ENCODE measurements around the gene BOD1.

Gene BOD1

GRCh38 chr5:173623789-173624188, 7.3 kb upstream of the BOD1 start:
- intact Hi-C loops (cut with DNase I), result loop anchor here (2.0 kb wide), 1 partner anchor 47 kb away; no protein-coding TSS in a partner anchor
- no peak for DNase-seq

DNA sequence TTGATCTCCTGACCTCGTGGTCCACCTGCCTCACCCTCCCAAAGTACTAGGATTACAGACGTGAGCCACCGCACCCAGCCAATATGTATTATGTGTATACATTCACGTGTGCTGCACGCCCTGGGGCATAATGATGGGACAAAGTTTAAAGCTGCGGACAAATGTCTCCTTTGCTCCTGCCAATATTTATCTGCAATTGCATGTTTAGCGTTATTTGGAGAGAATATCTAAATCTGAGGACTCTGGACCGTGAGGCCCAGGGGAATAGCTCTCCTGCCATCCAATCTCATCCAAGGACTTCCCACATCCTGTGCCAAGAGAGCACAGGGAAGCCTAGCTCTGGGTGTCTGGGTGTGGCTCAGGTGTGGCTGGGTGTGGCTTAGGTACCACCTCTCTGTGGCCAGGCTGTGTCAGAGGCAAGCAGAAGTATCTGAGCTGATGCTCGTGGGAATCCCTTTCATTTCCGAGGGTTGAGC, 6.9 kb upstream of the BOD1 start:
- intact Hi-C loops (cut with DNase I), result no loop called here
- DNase-seq, result no peak

GRCh38 chr5:173622183-173623047, 6.0 kb upstream of the BOD1 start:
- intact Hi-C loops (cut with DNase I), result no loop called here
- no peak for DNase-seq

- intact Hi-C loops (cut with DNase I), result no loop called here
- no peak for DNase-seq
Measured at GRCh38 chr5:173620784-173621183, 4.3 kb upstream of the BOD1 start.

- intact Hi-C loops (cut with DNase I), result loop anchor here (2.0 to 10.0 kb wide), 3 partner anchors 268 to 696 kb away; partner anchors contain the start of gene CPEB4
- DNase-seq, result peak in 26 of 42 donors; percentile 24 to 84 (median 60)
Measured at GRCh38 chr5:173618927-173619519, 2.6 kb upstream of the BOD1 start.

DNA sequence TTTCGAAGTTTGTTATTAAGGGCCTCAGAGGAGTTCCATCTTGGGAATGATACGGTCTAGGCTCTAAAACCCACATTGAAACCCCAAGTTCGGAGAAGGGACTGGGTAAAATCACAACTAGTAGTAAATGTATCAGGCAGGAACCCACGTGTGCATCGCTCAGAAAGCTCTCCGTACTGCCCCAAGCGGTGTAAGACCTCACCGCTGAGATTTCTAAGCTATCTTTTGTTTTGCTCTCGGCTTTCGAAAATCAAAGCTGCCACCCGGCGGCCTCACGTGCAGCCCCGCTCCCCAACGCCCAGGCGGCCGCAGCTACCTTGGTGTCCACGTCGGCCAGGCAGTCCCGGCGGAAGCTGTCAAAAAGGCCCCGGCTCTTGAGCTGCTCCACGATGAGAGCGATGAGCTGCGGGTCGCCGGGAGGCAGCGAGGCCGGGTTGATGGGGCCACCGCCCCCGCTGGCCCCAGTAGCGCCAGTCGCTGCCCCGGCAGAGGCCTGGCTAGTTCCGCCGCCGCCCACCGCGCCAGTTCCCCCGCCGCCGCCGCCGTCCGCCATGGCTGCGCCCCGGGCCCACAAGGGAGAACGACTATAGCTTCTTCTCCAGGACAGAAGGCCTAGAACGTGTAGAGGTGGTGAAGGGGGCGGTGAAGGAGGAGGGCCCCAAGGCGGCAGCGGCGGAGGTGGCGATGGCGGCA, 420 bp downstream of the BOD1 start:
- intact Hi-C loops (cut with DNase I), result loop anchor here (5.0 to 10.0 kb wide), 2 partner anchors 271 to 699 kb away; partner anchors contain the start of gene CPEB4
- DNase-seq, result peak; percentile 38 to 89 (median 76)

DNA sequence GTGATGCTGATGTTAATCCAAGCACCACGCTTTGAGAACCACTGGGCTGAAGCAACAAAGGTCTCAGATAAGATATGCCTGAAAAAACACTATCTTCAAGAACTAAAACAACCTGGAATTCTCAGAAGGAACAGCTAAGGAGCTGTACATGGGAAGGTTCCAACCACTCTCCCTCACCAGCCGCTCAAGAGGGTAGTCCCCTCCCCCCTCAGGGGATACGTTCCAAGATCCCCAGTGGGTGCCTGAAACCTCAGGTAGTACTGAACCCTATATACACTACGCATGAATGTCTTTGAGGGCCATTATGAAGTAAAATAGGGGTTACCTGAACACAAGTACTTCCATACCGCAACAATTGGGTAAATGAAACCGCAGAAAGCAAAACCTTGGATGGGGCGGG, 1.9 kb downstream of the BOD1 start:
- intact Hi-C loops (cut with DNase I), result loop anchor here (10.0 kb wide), 1 partner anchor 700 kb away; no protein-coding TSS in a partner anchor
- DNase-seq, result no peak

DNA sequence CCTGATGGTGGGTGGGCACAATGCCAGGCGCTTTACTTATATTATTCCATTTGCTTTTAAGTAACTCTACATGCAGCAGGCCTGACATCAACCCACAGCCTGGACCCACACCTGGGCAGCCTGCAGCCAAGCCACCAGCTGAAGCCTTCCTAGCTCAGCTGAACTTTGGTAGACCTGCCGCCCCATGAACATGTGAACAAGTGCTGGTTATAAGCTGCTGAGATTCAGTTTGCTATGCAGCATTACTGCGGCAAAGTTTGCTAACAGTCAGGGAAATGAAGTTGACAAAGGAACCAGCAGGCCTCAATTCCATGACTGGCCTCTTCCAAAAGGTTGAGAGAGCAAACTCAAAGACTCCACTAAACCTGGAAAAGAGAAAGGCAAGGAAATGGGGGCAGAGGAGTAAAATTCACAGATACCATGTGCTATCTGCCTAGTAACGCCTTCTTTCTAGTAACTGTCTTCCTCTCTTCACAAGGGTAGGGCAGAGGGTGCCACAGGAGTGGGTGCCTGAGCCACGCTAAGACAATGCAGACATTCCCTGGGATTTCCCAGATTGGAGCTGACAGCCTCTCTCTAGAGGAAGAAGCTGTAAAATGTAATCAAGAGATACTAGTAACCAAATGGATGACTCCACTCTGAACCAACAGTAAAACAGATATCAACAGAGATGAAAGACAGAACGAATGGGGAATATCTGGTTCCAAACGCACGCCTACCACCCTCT, 2.9 kb downstream of the BOD1 start:
- peak in 9 of 42 donors; percentile 29 to 66 (median 44) for DNase-seq
- intact Hi-C loops (cut with DNase I), result loop anchor here (10.0 kb wide), 1 partner anchor 701 kb away; no protein-coding TSS in a partner anchor

- intact Hi-C loops (cut with DNase I), result loop anchor here (10.0 kb wide), 1 partner anchor 702 kb away; no protein-coding TSS in a partner anchor
- DNase-seq, result no peak
Measured at GRCh38 chr5:173612948-173613347, 3.5 kb downstream of the BOD1 start.

GRCh38 chr5:173611706-173612105, 4.7 kb downstream of the BOD1 start:
- DNase-seq, result no peak
- intact Hi-C loops (cut with DNase I), result loop anchor here (10.0 kb wide), 1 partner anchor 703 kb away; no protein-coding TSS in a partner anchor

- intact Hi-C loops (cut with DNase I), result no loop called here
- no peak for DNase-seq
Measured at GRCh38 chr5:173604141-173604540, 12.3 kb downstream of the BOD1 start.

DNA sequence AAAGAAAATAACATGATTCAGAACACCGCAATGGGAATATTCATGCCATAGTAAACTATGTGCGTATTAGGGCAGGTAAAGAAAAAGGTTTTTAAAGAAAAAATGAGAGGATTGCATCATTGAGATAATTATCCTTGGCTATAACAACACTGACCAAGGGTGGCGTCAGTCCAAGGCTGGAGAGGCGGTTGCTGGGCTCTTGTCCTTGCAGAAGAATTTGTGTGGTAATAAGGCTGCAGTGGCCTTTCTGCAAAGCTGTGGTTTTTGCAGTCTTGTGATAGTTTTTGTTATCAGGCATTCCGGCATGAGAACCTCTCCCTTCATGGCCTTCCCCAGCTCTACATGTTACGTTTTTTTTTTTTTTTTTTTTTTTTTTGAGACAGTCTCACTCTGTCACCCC, 14.0 kb downstream of the BOD1 start:
- intact Hi-C loops (cut with DNase I), result no loop called here

GRCh38 chr5:173598686-173599085, 17.8 kb downstream of the BOD1 start:
- no peak for DNase-seq
- intact Hi-C loops (cut with DNase I), result no loop called here

More for the DNA sequence above, 14.0 kb downstream of the BOD1 start:
- peak in 21 of 42 donors; percentile 13 to 70 (median 45) for DNase-seq

DNA sequence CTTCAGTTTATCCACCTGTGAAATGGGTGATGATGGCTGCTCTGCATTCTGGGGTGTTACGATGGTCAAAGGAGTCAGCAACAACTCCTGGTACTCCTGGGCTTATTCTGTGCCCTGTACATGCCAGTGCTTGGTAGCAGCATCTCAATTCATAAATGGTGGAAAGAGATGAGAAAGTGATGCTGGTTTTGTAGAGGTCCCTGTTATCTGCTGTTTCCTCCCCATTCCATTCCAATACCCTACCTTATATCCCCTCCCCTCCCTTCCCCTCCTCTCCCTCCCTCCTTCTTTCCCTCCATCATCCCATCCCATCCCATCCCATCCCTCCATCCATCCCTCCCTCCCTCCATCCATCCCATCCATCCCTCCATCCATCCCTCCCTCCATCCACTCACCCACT, 19.1 kb downstream of the BOD1 start:
- intact Hi-C loops (cut with DNase I), result no loop called here
- DNase-seq, result no peak

- intact Hi-C loops (cut with DNase I), result no loop called here
- DNase-seq, result no peak
Measured at GRCh38 chr5:173595841-173596240, 20.6 kb downstream of the BOD1 start.

- intact Hi-C loops (cut with DNase I), result no loop called here
- DNase-seq, result no peak
Measured at GRCh38 chr5:173594061-173594460, 22.4 kb downstream of the BOD1 start.

DNA sequence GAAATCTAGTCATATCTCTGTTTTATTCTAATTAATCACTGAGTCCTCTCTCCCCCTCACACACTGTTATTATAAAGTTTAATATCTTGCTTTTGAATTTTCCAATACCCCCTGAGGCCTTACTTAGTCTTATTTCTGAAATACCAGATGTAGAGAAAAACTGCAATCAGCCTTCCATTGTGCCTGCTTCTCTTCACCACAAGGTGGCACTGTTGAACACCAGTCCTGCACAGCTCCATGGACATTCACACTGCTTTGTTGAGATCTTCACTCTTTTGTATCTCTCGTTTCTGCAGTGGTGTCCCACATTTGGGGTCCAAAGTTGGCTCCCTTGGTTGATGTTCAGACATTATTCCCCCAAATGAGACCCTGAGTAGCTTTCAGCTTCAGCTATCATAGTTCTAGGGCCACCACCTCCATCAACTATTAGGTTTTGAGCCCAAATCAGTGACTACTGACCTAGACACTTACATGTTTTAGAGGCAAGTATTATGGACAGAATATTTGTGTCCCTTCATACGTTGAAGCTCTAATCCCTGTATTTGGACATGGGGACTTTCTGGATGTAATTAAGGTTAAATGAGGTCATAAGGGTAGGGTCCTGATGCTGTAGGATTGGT, 24.3 kb downstream of the BOD1 start:
- intact Hi-C loops (cut with DNase I), result no loop called here
- DNase-seq, result no peak

GRCh38 chr5:173591056-173591514, 25.4 kb downstream of the BOD1 start:
- intact Hi-C loops (cut with DNase I), result no loop called here
- DNase-seq, result peak in 3 of 42 donors; percentile 19 to 24 (median 23)
